SU-DHL-6 (cell line): ENCODE data around the gene GCC1.

Source experiments
- H2AFZ ChIP-seq: fragments of 200-600 bp; sonication (generic); 2 replicates; pipeline ENCODE4 v1.6.1; 2014; ENCODE audit warnings: low read depth, mild to moderate bottlenecking, moderate library complexity, mixed read lengths, antibody characterized with exemption, low read length; ENCODE audit not compliant: severe bottlenecking
- H3F3A ChIP-seq: fragments of 200-600 bp; shearing (Covaris generic); 2 replicates; pipeline ENCODE4 v1.6.0; 2016; ENCODE audit warnings: antibody characterized with exemption, mild to moderate bottlenecking; ENCODE audit not compliant: insufficient read depth
- H3K27ac ChIP-seq: fragments of 200-600 bp; sonication (generic); 2 replicates; pipeline ENCODE4 v1.5.1; 2016; ENCODE audit warnings: low read depth, mild to moderate bottlenecking, low read length, moderate library complexity, mixed read lengths
- H3K27me3 ChIP-seq: fragments of 200-600 bp; sonication (generic), shearing (Covaris generic); 2 replicates; pipeline ENCODE4 v1.6.0; 2014; ENCODE audit warnings: mild to moderate bottlenecking, low read length
- H3K36me3 ChIP-seq: fragments of 200-600 bp; sonication (generic); 2 replicates; pipeline ENCODE4 v1.6.1; 2014; ENCODE audit warnings: mild to moderate bottlenecking, low read length, mixed read lengths
- H3K4me2 ChIP-seq: fragments of 300-600, 200-600 bp; shearing (Covaris generic), sonication (generic); 2 replicates; pipeline ENCODE4 v1.6.0; 2014; ENCODE audit warnings: low read length, low read depth, mild to moderate bottlenecking; ENCODE audit not compliant: poor library complexity, severe bottlenecking
- H3K4me3 ChIP-seq: fragments of 200-600 bp; sonication (generic); 2 replicates; pipeline ENCODE4 v1.5.1; 2014; ENCODE audit warnings: antibody characterized with exemption, low read length, mild to moderate bottlenecking, mixed read lengths; ENCODE audit not compliant: insufficient read depth, poor library complexity, severe bottlenecking
- H3K79me2 ChIP-seq: fragments of 200-600 bp; sonication (generic); 2 replicates; pipeline ENCODE4 v1.6.1; 2014; ENCODE audit warnings: mild to moderate bottlenecking, low read length, moderate library complexity; ENCODE audit not compliant: insufficient read depth
- H3K9ac ChIP-seq: fragments of 200-600 bp; sonication (generic); 2 replicates; pipeline ENCODE4 v1.7.0; 2014; ENCODE audit warnings: mild to moderate bottlenecking, low read length
- H3K9me2 ChIP-seq: fragments of 200-600 bp; sonication (generic); replicated peaks from 2 replicates; pipeline ENCODE4 v1.6.1; 2014; ENCODE audit warnings: low read length; ENCODE audit not compliant: insufficient read depth
- H3K9me3 ChIP-seq: fragments of 200-600 bp; sonication (generic); 2 replicates; pipeline ENCODE4 v1.6.1; 2014; ENCODE audit warnings: low read length, mixed read lengths; ENCODE audit not compliant: insufficient read depth
- H4K20me1 ChIP-seq: fragments of 200-600 bp; sonication (generic); 2 replicates; pipeline ENCODE4 v1.6.1; 2014; ENCODE audit warnings: low read depth, mild to moderate bottlenecking, antibody characterized with exemption, low read length, moderate library complexity, mixed read lengths
- EZH2phosphoT487 ChIP-seq: fragments of 200-600 bp; sonication (generic), shearing (Covaris generic); conservative IDR thresholded peaks from 2 replicates; pipeline ENCODE4 v1.6.1; 2018; ENCODE audit warnings: mild to moderate bottlenecking, antibody characterized with exemption, low read length, moderate library complexity, mixed read lengths
- TF ChIP-seq, protein P1 (sequence below): fragments of 200-600 bp; sonication (generic); IDR thresholded peaks from one replicate; pipeline ENCODE4 v1.5.1; 2017; ENCODE audit warnings: antibody characterized with exemption, mild to moderate bottlenecking, low read length, moderate library complexity; ENCODE audit not compliant: insufficient read depth, poor library complexity, severe bottlenecking

The GCC1 gene

DNA sequence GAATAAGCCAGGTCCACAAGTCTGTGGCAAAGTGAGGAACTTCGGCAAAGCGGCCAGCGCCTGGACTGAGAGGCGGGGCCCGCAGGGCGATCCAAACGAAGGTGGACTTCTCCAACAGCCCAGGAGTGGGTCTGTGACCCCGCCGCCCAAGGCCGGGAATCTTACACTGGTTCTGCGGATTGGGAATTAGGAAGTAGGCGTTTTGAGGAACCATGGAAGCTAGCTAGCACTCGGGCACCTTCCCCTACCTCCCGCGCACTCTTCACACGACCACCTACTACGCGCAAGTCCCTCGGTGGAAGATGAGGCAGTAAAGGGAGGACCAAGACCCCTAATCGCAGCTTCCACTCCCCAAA lies 2.2 kb upstream of the GCC1 start:
- Histone ChIP-seq H4K20me1 (no peaks in the 10 kb centered on the region), H3F3A (0 out of 2 replicates have a peak, but pooled peaks cover 3% of the 10 kb centered on the region), H3K27ac (no peak overlapping the region), H2AFZ (peak overlapping the region; percentile 82), H3K27me3 (no peaks in the 10 kb centered on the region), H3K4me2 (peak overlapping the region; percentile 68), H3K9me3 (no peaks in the 10 kb centered on the region), H3K9me2 (no peaks in the 10 kb centered on the region), H3K4me3 (peak overlapping the region; percentile 94), H3K36me3 (no peaks in the 10 kb centered on the region), H3K9ac (peak overlapping the region; percentile 87), H3K79me2 (peaks cover 26% of the 10 kb centered on the region)
- TF ChIP-seq, protein P1, sequence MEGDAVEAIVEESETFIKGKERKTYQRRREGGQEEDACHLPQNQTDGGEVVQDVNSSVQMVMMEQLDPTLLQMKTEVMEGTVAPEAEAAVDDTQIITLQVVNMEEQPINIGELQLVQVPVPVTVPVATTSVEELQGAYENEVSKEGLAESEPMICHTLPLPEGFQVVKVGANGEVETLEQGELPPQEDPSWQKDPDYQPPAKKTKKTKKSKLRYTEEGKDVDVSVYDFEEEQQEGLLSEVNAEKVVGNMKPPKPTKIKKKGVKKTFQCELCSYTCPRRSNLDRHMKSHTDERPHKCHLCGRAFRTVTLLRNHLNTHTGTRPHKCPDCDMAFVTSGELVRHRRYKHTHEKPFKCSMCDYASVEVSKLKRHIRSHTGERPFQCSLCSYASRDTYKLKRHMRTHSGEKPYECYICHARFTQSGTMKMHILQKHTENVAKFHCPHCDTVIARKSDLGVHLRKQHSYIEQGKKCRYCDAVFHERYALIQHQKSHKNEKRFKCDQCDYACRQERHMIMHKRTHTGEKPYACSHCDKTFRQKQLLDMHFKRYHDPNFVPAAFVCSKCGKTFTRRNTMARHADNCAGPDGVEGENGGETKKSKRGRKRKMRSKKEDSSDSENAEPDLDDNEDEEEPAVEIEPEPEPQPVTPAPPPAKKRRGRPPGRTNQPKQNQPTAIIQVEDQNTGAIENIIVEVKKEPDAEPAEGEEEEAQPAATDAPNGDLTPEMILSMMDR = no peak
- TF ChIP-seq EZH2phosphoT487 = no peak

DNA sequence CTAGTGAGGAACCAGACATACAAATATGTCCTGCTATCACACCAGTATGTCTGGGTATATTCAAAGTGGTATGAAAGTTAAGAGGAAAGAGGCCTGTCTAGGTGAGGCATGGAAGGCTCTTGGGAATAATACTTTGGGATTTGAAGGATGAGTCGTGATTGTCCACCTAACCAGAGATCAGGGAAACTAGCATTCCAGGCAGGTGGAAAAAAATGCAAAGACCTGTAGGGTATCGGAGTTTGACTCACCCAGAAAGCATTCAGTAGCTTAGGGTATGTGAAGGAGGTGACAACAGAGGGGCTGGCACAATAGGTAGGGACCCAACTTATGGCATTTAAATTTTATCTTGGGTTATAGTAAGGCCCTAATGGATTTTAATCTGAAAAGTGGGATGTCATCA lies 950 bp upstream of the GCC1 start:
- Histone ChIP-seq H3K4me3 (no peak overlapping the region), H3K36me3 (no peaks in the 10 kb centered on the region), H3K9ac (no peak overlapping the region), H3K27me3 (no peaks in the 10 kb centered on the region), H2AFZ (peak overlapping the region; percentile 88), H4K20me1 (no peaks in the 10 kb centered on the region), H3K27ac (no peak overlapping the region), H3K9me2 (no peaks in the 10 kb centered on the region), H3K79me2 (peaks cover 26% of the 10 kb centered on the region), H3F3A (0 out of 2 replicates have a peak, but pooled peaks cover 3% of the 10 kb centered on the region), H3K4me2 (no peak overlapping the region), H3K9me3 (no peaks in the 10 kb centered on the region)
- TF ChIP-seq, protein P1 = no peak
- TF ChIP-seq EZH2phosphoT487 = no peak

DNA sequence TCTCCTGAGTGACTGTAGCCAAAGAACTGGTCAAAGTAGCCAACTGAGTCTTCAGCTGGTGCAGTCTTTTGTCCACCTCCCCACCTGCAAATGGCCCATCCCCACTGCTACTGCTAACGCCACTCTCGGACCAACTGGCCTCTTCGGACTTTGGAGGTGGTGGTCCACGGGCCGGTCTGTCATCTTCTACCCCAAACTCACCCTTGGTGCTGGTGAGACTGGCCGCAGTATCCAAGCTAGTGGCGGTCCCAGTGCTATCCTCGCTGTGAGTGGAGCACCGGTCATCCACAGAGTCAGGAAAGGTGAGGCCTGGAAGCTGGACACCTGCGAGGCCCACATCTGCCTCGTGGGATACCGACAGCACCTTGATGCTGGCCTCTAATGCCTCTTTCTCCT lies 750 bp downstream of the GCC1 start:
- peak overlapping the region; percentile 78 for H3K4me3 ChIP-seq
- H3K36me3 ChIP-seq = no peaks in the 10 kb centered on the region
- peaks cover 26% of the 10 kb centered on the region for H3K79me2 ChIP-seq
- H3F3A ChIP-seq = 0 out of 2 replicates have a peak, but pooled peaks cover 3% of the 10 kb centered on the region
- H4K20me1 ChIP-seq = no peaks in the 10 kb centered on the region
- peak overlapping the region; percentile 81 for H3K9ac ChIP-seq
- H3K27me3 ChIP-seq = no peaks in the 10 kb centered on the region
- peak overlapping the region; percentile 88 for H2AFZ ChIP-seq
- H3K9me3 ChIP-seq = no peaks in the 10 kb centered on the region
- peak overlapping the region; percentile 75 for H3K4me2 ChIP-seq
- no peak overlapping the region for H3K27ac ChIP-seq
- no peaks in the 10 kb centered on the region for H3K9me2 ChIP-seq
- TF ChIP-seq EZH2phosphoT487 = no peak
- TF ChIP-seq, protein P1 = no peak

DNA sequence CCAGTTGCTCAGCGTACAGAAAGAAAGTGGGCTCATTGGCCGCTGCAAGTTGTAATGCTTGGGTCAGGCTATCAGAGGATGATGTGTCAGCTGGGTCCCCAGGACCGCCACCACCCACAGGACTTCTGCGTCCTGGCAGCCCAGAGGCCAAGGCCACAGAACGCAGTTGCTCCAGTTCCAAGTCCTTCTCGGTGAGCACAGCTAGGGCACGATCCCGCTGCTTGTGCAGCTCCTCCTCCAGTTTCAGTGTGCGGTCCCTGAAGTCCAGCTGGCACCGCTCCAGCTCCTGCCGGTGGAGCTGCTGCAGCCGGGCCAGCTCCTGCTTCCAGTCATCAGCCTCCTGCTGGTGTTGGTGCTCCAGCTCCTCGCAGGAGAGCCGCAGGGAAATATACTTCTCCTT lies 3.0 kb downstream of the GCC1 start:
- peaks cover 19% of the 10 kb centered on the region for H3K79me2 ChIP-seq
- no peak overlapping the region for H2AFZ ChIP-seq
- 0 out of 2 replicates have a peak, but pooled peaks cover 3% of the 10 kb centered on the region for H3F3A ChIP-seq
- no peak overlapping the region for H3K4me3 ChIP-seq
- H4K20me1 ChIP-seq = no peaks in the 10 kb centered on the region
- H3K9ac ChIP-seq = no peak overlapping the region
- H3K27ac ChIP-seq = no peak overlapping the region
- no peaks in the 10 kb centered on the region for H3K27me3 ChIP-seq
- no peak for TF ChIP-seq EZH2phosphoT487
- TF ChIP-seq, protein P1 = no peak
- H3K36me3 ChIP-seq = no peaks in the 10 kb centered on the region
- no peak overlapping the region for H3K4me2 ChIP-seq
- H3K9me3 ChIP-seq = no peaks in the 10 kb centered on the region
- H3K9me2 ChIP-seq = no peaks in the 10 kb centered on the region
